GM12892 (cell line): ENCODE results near the gene PHKG2.

Source experiments
- DNase-seq: peaks from one replicate; pipeline ENCODE4 v3.0.0; 2011; ENCODE audit not compliant: insufficient read length
- FAIRE-seq: peaks from 2 replicates; lab custom pipeline; 2011; peaks lifted over from hg19 to GRCh38; lab: Jason Lieb, UNC
- POLR2A ChIP-seq: IDR thresholded peaks from 2 replicates; pipeline ENCODE4 v1.6.1; 2011; ENCODE audit warnings: low read depth, low read length, control low read depth
- POLR2AphosphoS5 ChIP-seq: IDR thresholded peaks from 2 replicates; pipeline ENCODE4 v1.6.1; 2011; ENCODE audit warnings: low read depth, low read length, control low read depth
- TAF1 ChIP-seq: IDR thresholded peaks from 2 replicates; pipeline ENCODE4 v1.6.1; 2011; ENCODE audit warnings: low read depth, mild to moderate bottlenecking, control low read depth, low read length, borderline replicate concordance

PHKG2 gene

GRCh38 chr16:30761427-30761927 is 13.3 kb downstream of the PHKG2 start:
- peak; percentile 58 for DNase-seq

GRCh38 chr16:30761928-30762902 is 14.0 kb downstream of the PHKG2 start, which contains the start of the genes CFAP119 and RNF40:
TSS of gene CFAP119 (minus strand) at chr16:30762062. CDS start at chr16:30761748, 314 bp downstream.
TSS of gene RNF40 (plus strand) at chr16:30762322. CDS start at chr16:30762546, 224 bp downstream.
- DNase-seq, result peak; percentile 99
- peak; percentile 96 for FAIRE-seq
- TF ChIP-seq TAF1, result peak; percentile 77
- TF ChIP-seq POLR2A, result peak; percentile 88
- peak; percentile 77 for TF ChIP-seq POLR2AphosphoS5

More at GRCh38 chr16:30761427-30761927, 13.3 kb downstream of the PHKG2 start:
- no peak for FAIRE-seq
- no peak for TF ChIP-seq POLR2AphosphoS5
- TF ChIP-seq POLR2A, result no peak
- TF ChIP-seq TAF1, result no peak

- no peak for FAIRE-seq
- no peak for TF ChIP-seq POLR2A
- no peak for TF ChIP-seq TAF1
- TF ChIP-seq POLR2AphosphoS5, result no peak
Measured at GRCh38 chr16:30762991-30763725, 14.9 kb downstream of the PHKG2 start.

GRCh38 chr16:30764086-30764485 is 15.9 kb downstream of the PHKG2 start:
- DNase-seq (no peak), FAIRE-seq (no peak)
- TF ChIP-seq TAF1 (no peak), POLR2A (no peak), POLR2AphosphoS5 (no peak)

More at GRCh38 chr16:30762991-30763725, 14.9 kb downstream of the PHKG2 start:
- no peak for DNase-seq

GRCh38 chr16:30764816-30765465 is 16.7 kb downstream of the PHKG2 start:
- no peak for DNase-seq
- FAIRE-seq, result no peak
- TF ChIP-seq POLR2A (no peak), POLR2AphosphoS5 (no peak), TAF1 (no peak)

GRCh38 chr16:30766206-30766932 is 18.1 kb downstream of the PHKG2 start:
- FAIRE-seq, result no peak
- TF ChIP-seq POLR2A (no peak), TAF1 (no peak), POLR2AphosphoS5 (no peak)
- no peak for DNase-seq

- no peak for TF ChIP-seq TAF1
- TF ChIP-seq POLR2AphosphoS5, result no peak
- TF ChIP-seq POLR2A, result no peak
- FAIRE-seq, result no peak
- DNase-seq, result no peak
Measured at GRCh38 chr16:30766933-30767284, 18.7 kb downstream of the PHKG2 start.

GRCh38 chr16:30767767-30768465 is 19.7 kb downstream of the PHKG2 start:
- no peak for FAIRE-seq

GRCh38 chr16:30768583-30769181 is 20.5 kb downstream of the PHKG2 start:
- DNase-seq (no peak), FAIRE-seq (no peak)
- TF ChIP-seq POLR2AphosphoS5, result no peak
- TF ChIP-seq POLR2A, result no peak
- no peak for TF ChIP-seq TAF1

More at GRCh38 chr16:30767767-30768465, 19.7 kb downstream of the PHKG2 start:
- no peak for DNase-seq
- TF ChIP-seq POLR2A, result no peak
- TF ChIP-seq TAF1, result no peak
- TF ChIP-seq POLR2AphosphoS5, result no peak
